Middle frontal gyrus (tissue), 1 donor: ENCODE measurements around the gene TMPRSS4.

Experiments used
- DNase-seq: peaks from one replicate; pipeline ENCODE4 v3.0.0-alpha.2; 2015; ENCODE audit warnings: low spot score; ENCODE audit errors: extremely low spot score

Gene TMPRSS4

GRCh38 chr11:118153516-118153915 is 76.6 kb downstream of the TMPRSS4 start:
- DNase-seq: no peak

GRCh38 chr11:118153976-118154375 is 77.1 kb downstream of the TMPRSS4 start:
- no peak for DNase-seq

GRCh38 chr11:118154641-118155040 is 77.8 kb downstream of the TMPRSS4 start:
- DNase-seq: no peak

- DNase-seq: no peak
Measured at GRCh38 chr11:118155776-118156530, 79.1 kb downstream of the TMPRSS4 start.

GRCh38 chr11:118156531-118157185 is 79.8 kb downstream of the TMPRSS4 start:
- no peak for DNase-seq

- DNase-seq: no peak
Measured at GRCh38 chr11:118157186-118157895, 80.5 kb downstream of the TMPRSS4 start.

- no peak for DNase-seq
Measured at GRCh38 chr11:118161786-118162185, 84.9 kb downstream of the TMPRSS4 start.

GRCh38 chr11:118162846-118163245 is 86.0 kb downstream of the TMPRSS4 start:
- DNase-seq: no peak

- DNase-seq: no peak
Measured at GRCh38 chr11:118163494-118163893, 86.6 kb downstream of the TMPRSS4 start.

GRCh38 chr11:118164885-118165284 is 88.0 kb downstream of the TMPRSS4 start:
- DNase-seq: no peak

GRCh38 chr11:118166641-118167040 is 89.8 kb downstream of the TMPRSS4 start:
- DNase-seq: no peak

GRCh38 chr11:118167253-118167652 is 90.4 kb downstream of the TMPRSS4 start:
- DNase-seq: no peak

GRCh38 chr11:118167906-118168305 is 91.0 kb downstream of the TMPRSS4 start:
- no peak for DNase-seq

GRCh38 chr11:118168316-118168715 is 91.4 kb downstream of the TMPRSS4 start:
- no peak for DNase-seq

GRCh38 chr11:118168751-118169150 is 91.9 kb downstream of the TMPRSS4 start:
- DNase-seq: no peak

- no peak for DNase-seq
Measured at GRCh38 chr11:118169300-118170140, 92.6 kb downstream of the TMPRSS4 start.

- no peak for DNase-seq
Measured at GRCh38 chr11:118170231-118170630, 93.4 kb downstream of the TMPRSS4 start.

- no peak for DNase-seq
Measured at GRCh38 chr11:118170882-118171268, 94.0 kb downstream of the TMPRSS4 start.
